Lung (tissue), 12 donors: Measurements from ENCODE around the gene ALKBH1. TPM values are rescaled to one million over a fixed set of nuclear protein-coding genes. Genes with fewer than 3 reads are reported as not detected.

Experiments
- ATAC-seq: fragments of 200-7000 bp; cut with Tn5 transposase; one replicate; pipeline ENCODE4 v1.9.1; 2020; ENCODE audit warnings: moderate number of reproducible peaks; ENCODE audit not compliant: insufficient read depth, low FRiP score
- DNase-seq, 3 donors: peaks; one replicate each; pipeline ENCODE4 v3.0.0-alpha.2; 2013 to 2017
- H3K27ac ChIP-seq, 2 donors: one replicate each; pipeline ENCODE4 v1.5.1; 2013; ENCODE audit warnings: mild to moderate bottlenecking in 2 of 2, moderate library complexity in 2 of 2, control low read depth in 1 of 2, inconsistent platforms in 1 of 2, low read depth in 1 of 2, low read length in 1 of 2
- H3K27me3 ChIP-seq, 3 donors: one replicate each; pipeline ENCODE4 v1.5.1; 2013; ENCODE audit warnings: low read length in 2 of 3; ENCODE audit not compliant: control insufficient read depth in 3 of 3, insufficient read depth in 3 of 3
- H3K36me3 ChIP-seq, 4 donors: one replicate each; pipeline ENCODE4 v1.5.1; 2013; ENCODE audit warnings: low read length in 4 of 4, mild to moderate bottlenecking in 1 of 4, moderate library complexity in 1 of 4; ENCODE audit not compliant: control insufficient read depth in 4 of 4, insufficient read depth in 4 of 4
- H3K4me1 ChIP-seq, 5 donors: one replicate each; pipeline ENCODE4 v1.5.1; 2013; ENCODE audit warnings: low read length in 5 of 5, mild to moderate bottlenecking in 2 of 5, moderate library complexity in 1 of 5; ENCODE audit not compliant: control insufficient read depth in 5 of 5, insufficient read depth in 5 of 5
- H3K4me3 ChIP-seq: one replicate; pipeline ENCODE4 v1.5.1; 2013; ENCODE audit warnings: mild to moderate bottlenecking, control low read depth, moderate library complexity
- H3K9ac ChIP-seq, 2 donors: one replicate each; pipeline ENCODE4 v1.5.1; 2013; ENCODE audit warnings: low read length in 2 of 2, control low read depth in 1 of 2; ENCODE audit not compliant: insufficient read depth in 1 of 2
- H3K9me3 ChIP-seq, 4 donors: one replicate each; pipeline ENCODE4 v1.5.1; 2013; ENCODE audit warnings: low read length in 3 of 4, mild to moderate bottlenecking in 1 of 4, moderate library complexity in 1 of 4; ENCODE audit not compliant: control insufficient read depth in 4 of 4, insufficient read depth in 3 of 4
- WGBS, 2 donors: extraction: QIAGEN DNeasy Blood & Tissue Kit; methylation state at CpG; one replicate each; pipeline ENCODE4 v1.1.7; 2013; 5-methylcytosine and 5-hydroxymethylcytosine counted together
- polyA plus RNA-seq, 2 donors: library from polyadenylated mRNA; stranded (reverse); fragments of 200-250 nt; gene quantifications; one replicate each; pipeline ENCODE4 v1.2.1, GENCODE V29; 2013
- total RNA-seq, 2 donors: library from RNA; depleted of rRNA in 1 of 2; stranded (reverse); fragments of >200 nt in 1 of 2; gene quantifications; one replicate each; pipeline ENCODE4 v1.2.1, GENCODE V29; 2014 to 2021
- TF ChIP-seq, protein P1 (sequence below): IDR thresholded peaks from 2 replicates; pipeline ENCODE4 v1.5.1; 2012; ENCODE audit warnings: mild to moderate bottlenecking; ENCODE audit errors: control extremely low read depth, extremely low read depth
- donor health status: control.
- donor health status: control.
- donor health status: Bipolar disorder and iron deficiency.
- donor health status: healthy.
- donor health status: DM: yes; HTN: yes; CAD: no.

ALKBH1 gene
- total and polyA plus RNA-seq, 4 donors = 6.2 to 11.7 (median 8.4) TPM

DNA sequence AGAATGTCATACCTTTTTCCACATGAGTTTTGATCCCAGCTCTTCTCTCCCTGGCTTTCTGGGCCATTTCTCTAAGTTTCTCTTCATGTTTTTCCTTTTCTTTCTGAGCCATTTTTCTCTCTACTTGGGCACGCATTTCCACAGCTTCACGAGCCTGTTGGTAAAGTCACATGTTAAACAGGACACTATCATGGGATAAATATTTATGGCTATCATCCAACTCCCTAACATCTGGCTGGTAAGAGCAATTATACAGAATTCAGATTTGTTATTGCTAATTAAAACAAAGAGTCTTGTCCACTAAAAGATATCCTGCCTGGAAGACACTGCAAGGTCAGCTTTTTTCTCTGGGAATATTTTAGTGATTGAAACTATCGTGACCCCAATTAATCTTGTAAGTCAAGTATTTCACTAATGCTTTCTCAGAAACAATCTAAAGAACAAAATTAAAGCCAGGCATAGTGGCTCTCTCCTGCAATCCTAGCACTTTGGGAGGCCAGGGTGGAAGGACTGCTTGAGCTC, 23.2 kb upstream of the ALKBH1 start:
- ATAC-seq (no peak), DNase-seq (no peak)
- Histone ChIP-seq H3K4me3 (no peak overlapping the region), H3K27ac (no peak overlapping the region), H3K9ac (no peak overlapping the region), H3K9me3 (no peaks in the 10 kb centered on the region), H3K4me1 (peaks cover 0 to 4% (median 0%) of the 10 kb centered on the region in 5 donors), H3K27me3 (no peaks in the 10 kb centered on the region), H3K36me3 (peaks cover 26 to 65% (median 47%) of the 10 kb centered on the region in 4 donors)
- WGBS, 2 donors = 79 to 86% methylated on average over 3 of the region's 3 CpGs
- TF ChIP-seq, protein P1, sequence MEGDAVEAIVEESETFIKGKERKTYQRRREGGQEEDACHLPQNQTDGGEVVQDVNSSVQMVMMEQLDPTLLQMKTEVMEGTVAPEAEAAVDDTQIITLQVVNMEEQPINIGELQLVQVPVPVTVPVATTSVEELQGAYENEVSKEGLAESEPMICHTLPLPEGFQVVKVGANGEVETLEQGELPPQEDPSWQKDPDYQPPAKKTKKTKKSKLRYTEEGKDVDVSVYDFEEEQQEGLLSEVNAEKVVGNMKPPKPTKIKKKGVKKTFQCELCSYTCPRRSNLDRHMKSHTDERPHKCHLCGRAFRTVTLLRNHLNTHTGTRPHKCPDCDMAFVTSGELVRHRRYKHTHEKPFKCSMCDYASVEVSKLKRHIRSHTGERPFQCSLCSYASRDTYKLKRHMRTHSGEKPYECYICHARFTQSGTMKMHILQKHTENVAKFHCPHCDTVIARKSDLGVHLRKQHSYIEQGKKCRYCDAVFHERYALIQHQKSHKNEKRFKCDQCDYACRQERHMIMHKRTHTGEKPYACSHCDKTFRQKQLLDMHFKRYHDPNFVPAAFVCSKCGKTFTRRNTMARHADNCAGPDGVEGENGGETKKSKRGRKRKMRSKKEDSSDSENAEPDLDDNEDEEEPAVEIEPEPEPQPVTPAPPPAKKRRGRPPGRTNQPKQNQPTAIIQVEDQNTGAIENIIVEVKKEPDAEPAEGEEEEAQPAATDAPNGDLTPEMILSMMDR = no peak

DNA sequence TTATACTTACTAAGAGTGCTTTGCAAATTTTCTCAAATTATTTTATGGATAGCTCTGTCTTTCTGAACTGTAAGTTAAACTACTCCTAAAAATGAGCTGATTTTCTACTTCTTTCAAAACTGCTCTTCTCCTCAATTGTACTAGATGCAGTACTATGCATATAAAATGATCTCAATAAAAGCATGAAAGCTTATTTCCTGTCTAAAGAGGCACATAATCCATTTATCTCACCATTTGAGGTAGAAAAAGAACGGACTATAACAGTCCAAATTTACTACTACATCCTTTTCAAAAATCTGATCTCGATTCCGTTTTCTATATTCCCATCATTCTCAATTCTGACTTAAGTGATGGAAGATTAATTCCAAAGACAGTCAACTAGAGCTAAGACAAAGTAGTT, 14.5 kb upstream of the ALKBH1 start:
- Histone ChIP-seq H3K9ac (no peak overlapping the region), H3K4me1 (no peaks in the 10 kb centered on the region), H3K9me3 (no peaks in the 10 kb centered on the region), H3K36me3 (peaks cover 28 to 54% (median 41%) of the 10 kb centered on the region in 4 donors), H3K4me3 (no peak overlapping the region), H3K27ac (no peak overlapping the region), H3K27me3 (no peaks in the 10 kb centered on the region)
- DNase-seq = no peak
- ATAC-seq = no peak
- TF ChIP-seq, protein P1 = no peak
- 93 to 99% methylated on average over 3 of the region's 3 CpGs for WGBS, 2 donors

DNA sequence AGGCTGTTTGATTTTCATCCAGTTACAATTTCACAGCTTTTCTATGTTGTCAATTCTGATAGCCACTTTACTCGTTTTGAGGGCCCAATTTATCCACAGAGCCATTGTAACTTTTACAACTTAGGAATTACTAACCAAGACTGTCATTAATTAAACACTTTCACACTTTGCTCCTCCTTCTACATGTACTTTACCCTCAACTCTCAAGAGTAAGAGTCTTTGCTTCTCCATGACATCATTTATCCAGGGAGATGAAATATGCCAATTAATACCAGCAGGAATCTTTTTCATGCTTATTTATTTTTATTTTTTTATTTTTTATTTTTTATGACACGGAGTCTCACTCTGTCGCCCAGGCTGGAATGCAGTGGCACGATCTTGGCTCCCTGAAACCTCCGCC, 13.6 kb upstream of the ALKBH1 start:
- H3K36me3 ChIP-seq = peaks cover 30 to 52% (median 41%) of the 10 kb centered on the region in 4 donors
- WGBS, 2 donors = 93% methylated on average over 5 of the region's 5 CpGs

More for the DNA sequence above, 13.6 kb upstream of the ALKBH1 start:
- DNase-seq = no peak
- Histone ChIP-seq H3K9ac (no peak overlapping the region), H3K27me3 (no peaks in the 10 kb centered on the region), H3K4me1 (no peaks in the 10 kb centered on the region), H3K9me3 (no peaks in the 10 kb centered on the region), H3K4me3 (no peak overlapping the region), H3K27ac (no peak overlapping the region)
- TF ChIP-seq, protein P1 = no peak
- ATAC-seq = no peak
